GM21737 (cell line): ENCODE results near the gene HBQ1.
"Not testable (repeated sequence)": the region's sequence is repeated elsewhere in the genome, so short reads cannot be mapped to it uniquely, and the experiment has no call there.

Experiments used
- ATAC-seq: cut with Tn5 transposase; IDR thresholded peaks from one replicate; pipeline ENCODE4 v1.9.1; 2021; ENCODE audit warnings: mild to moderate bottlenecking, moderate library complexity; ENCODE audit not compliant: unreplicated experiment

Gene HBQ1

GRCh38 chr16:160242-160641, 20.0 kb upstream of the HBQ1 start:
- ATAC-seq = not testable (repeated sequence)

- ATAC-seq = no peak
These were observed 19.5 kb upstream of the HBQ1 start for GRCh38 chr16:160691-161190.

GRCh38 chr16:162271-162991, 17.8 kb upstream of the HBQ1 start:
- no peak for ATAC-seq

GRCh38 chr16:163139-163538, 17.1 kb upstream of the HBQ1 start:
- not testable (repeated sequence) for ATAC-seq

- ATAC-seq = not testable (repeated sequence)
These were observed 16.6 kb upstream of the HBQ1 start for GRCh38 chr16:163696-164095.

GRCh38 chr16:164134-164823, 16.0 kb upstream of the HBQ1 start:
- not testable (repeated sequence) for ATAC-seq

DNA sequence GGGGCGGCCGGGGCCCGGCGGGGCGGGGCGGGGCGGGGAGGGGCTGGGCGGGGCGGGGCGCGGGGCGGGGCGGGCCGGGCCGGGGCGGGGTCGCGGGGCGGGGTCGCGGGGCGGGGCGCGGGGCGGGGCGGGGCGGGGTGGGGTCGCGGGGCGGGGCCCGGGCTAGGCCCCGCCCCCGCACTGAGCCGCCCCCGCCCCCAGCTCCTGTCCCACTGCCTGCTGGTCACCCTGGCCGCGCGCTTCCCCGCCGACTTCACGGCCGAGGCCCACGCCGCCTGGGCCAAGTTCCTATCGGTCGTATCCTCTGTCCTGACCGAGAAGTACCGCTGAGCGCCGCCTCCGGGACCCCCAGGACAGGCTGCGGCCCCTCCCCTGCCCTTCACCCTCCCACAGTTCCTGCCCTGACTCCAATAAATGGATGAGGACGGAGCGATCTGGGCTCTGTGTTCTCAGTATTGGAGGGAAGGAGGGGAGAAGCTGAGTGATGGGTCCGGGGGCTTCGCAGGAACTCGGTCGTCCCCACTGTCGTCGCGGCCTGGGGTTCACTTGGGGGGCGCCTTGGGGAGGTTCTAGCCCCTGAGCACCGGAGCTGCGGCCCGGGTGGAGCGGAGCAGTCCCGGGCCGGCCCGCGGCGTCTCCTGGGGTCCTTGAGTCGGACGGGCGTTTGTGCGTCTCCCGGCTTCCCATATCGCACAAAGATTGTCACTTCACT, 15.3 kb upstream of the HBQ1 start:
- ATAC-seq = no peak

- no peak for ATAC-seq
These were observed 14.5 kb upstream of the HBQ1 start, which contains the start of gene HBM for GRCh38 chr16:165539-166374. Gene HBM (plus strand): TSS chr16:165978. CDS start chr16:165998, 20 bp downstream.

DNA sequence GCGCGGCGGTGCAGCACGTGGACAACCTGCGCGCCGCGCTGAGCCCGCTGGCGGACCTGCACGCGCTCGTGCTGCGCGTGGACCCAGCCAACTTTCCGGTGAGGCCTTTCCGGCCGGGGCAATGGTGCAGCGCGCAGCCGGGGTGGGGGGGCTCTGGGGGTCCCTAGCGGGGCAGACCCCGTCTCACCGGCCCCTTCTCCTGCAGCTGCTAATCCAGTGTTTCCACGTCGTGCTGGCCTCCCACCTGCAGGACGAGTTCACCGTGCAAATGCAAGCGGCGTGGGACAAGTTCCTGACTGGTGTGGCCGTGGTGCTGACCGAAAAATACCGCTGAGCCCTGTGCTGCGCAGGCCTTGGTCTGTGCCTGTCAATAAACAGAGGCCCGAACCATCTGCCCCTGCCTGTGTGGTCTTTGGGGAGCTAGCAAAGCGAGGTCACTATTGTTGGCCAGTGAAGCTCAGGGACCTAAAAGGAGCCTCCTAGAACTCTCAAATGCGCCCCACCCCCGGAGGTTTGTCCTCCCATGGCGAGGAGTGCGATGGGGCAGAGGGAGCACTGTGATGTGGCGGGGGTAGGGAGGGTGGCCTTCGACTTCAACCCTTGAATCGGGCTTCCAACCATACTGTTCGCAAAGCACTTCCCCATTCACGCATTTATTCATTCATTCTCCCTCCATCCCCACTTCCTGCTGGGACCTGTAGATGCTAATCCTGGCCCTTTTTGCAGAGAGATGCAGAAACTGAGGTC, 13.7 kb upstream of the HBQ1 start:
- ATAC-seq = no peak

DNA sequence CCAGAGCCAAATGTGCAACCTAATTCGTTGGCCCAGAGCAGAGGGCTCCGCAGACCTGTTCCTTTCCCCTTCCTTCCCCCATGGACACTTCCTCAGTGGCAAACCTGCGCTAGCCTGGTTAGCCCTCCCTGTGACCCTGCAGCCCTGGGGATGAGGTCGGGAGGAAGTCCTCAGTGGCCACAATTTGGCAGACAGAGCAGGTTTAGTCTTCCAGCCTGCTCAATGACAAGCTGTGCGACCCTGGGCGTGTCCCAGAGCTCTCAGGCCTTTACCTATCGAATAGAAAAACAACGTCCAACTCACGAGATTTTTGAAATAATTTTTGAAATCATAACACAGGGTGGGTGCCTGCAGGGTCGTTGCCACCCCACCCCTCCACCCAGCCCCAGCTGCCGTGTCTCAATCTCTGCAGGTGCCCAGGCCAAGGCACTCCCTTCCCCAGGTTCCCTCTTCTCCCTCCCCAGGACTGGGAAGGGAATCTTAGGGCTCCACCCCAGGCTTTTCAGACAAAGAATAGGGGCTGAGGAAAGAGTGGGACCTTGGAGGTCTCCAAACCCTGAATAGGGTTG, 13.1 kb upstream of the HBQ1 start:
- no peak for ATAC-seq

- ATAC-seq = no peak
These were observed 11.8 kb upstream of the HBQ1 start for GRCh38 chr16:168424-168823.

DNA sequence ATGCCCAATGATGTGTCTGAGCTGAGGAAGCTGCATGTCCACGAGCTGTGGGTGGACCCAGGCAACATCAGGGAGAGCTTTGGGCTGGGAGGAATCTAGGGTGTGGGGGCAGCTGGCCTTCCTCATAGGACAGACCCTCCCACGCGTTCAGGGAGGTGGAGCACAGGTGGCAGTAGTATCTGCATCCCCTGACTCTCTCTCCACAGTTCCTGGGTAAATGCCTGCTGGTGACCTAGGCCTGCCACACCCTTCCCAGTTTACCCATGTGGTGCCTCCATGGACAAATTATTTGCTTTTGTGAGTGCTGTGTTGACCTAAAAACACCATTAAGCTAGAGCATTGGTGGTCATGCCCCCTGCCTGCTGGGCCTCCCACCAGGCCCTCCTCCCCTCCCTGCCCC, 11.2 kb upstream of the HBQ1 start:
- no peak for ATAC-seq

- ATAC-seq = not testable (repeated sequence)
These were observed 10.2 kb upstream of the HBQ1 start for GRCh38 chr16:170088-170507.

DNA sequence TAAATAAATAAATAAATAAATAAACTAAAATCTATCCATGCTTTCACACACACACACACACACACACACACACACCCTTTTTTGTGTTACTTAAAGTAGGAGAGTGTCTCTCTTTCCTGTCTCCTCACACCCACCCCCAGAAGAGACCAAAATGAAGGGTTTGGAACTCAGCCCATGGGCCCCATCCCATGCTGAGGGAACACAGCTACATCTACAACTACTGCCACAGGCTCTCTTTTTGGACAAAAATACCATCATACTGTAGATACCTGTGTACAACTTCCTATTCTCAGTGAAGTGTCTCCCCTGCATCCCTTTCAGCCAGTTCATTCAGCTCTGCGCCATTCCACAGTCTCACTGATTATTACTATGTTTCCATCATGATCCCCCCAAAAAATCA, 9.5 kb upstream of the HBQ1 start:
- ATAC-seq = no peak

- not testable (repeated sequence) for ATAC-seq
These were observed 7.8 kb upstream of the HBQ1 start, which contains the start of gene HBA2 for GRCh38 chr16:172374-172941. Gene HBA2 (plus strand): TSS chr16:172876. CDS start chr16:172913, 37 bp downstream.

DNA sequence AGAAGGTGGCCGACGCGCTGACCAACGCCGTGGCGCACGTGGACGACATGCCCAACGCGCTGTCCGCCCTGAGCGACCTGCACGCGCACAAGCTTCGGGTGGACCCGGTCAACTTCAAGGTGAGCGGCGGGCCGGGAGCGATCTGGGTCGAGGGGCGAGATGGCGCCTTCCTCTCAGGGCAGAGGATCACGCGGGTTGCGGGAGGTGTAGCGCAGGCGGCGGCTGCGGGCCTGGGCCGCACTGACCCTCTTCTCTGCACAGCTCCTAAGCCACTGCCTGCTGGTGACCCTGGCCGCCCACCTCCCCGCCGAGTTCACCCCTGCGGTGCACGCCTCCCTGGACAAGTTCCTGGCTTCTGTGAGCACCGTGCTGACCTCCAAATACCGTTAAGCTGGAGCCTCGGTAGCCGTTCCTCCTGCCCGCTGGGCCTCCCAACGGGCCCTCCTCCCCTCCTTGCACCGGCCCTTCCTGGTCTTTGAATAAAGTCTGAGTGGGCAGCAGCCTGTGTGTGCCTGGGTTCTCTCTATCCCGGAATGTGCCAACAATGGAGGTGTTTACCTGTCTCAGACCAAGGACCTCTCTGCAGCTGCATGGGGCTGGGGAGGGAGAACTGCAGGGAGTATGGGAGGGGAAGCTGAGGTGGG, 6.9 kb upstream of the HBQ1 start:
- not testable (repeated sequence) for ATAC-seq

DNA sequence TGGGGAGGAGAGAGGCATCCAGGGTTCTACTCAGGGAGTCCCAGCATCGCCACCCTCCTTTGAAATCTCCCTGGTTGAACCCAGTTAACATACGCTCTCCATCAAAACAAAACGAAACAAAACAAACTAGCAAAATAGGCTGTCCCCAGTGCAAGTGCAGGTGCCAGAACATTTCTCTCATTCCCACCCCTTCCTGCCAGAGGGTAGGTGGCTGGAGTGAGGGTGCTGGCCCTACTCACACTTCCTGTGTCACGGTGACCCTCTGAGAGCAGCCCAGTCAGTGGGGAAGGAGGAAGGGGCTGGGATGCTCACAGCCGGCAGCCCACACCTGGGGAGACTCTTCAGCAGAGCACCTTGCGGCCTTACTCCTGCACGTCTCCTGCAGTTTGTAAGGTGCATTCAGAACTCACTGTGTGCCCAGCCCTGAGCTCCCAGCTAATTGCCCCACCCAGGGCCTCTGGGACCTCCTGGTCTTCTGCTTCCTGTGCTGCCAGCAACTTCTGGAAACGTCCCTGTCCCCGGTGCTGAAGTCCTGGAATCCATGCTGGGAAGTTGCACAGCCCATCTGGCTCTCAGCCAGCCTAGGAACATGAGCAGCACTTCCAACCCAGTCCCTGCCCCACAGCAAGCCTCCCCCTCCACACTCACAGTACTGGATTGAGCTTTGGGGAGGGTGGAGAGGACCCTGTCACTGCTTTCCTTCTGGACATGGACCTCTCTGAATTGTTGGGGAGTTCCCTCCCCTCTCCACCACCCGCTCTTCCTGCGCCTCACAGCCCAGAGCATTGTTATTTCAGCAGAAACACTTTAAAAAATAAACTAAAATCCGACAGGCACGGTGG, 6.1 kb upstream of the HBQ1 start:
- ATAC-seq = not testable (repeated sequence)
